ENCODE results near the gene SLC16A7. TPM values are rescaled to one million over a fixed set of nuclear protein-coding genes. Genes with fewer than 3 reads are reported as not detected.

SLC16A7 gene
- total and polyA plus RNA-seq, 9 donors: 2.0 to 21.9 (median 13.7) TPM

DNA sequence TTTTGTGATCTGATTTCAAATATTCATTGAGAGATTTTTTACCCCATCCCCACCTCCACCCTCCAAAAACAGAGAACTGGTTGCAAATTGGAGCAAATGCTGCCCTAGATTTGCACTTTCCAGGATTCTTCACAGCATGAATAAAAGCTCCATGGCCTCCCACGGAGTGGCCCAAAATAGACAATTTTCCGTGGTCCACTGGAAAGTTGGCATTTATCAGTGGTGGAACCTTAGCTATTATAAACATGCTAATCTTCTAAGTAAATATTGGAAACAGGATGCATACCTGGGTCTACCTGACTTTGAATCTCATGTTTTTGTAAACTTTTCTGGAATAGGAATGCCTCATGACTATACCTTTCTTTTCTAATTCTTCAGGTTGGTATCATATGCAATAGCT, 123.9 kb downstream of the SLC16A7 start:
- H3K9me3 ChIP-seq: no peaks in the 10 kb centered on the region
- no peak overlapping the region for H3K27ac ChIP-seq
- WGBS, 3 donors: 64 to 69% (median 67%) methylated on average over 2 of the region's 2 CpGs
- H3K4me1 ChIP-seq (ENCODE audit: insufficient read depth): no peaks in the 10 kb centered on the region
- H3K4me3 ChIP-seq: no peak overlapping the region
- H3K27me3 ChIP-seq: no peaks in the 10 kb centered on the region
- no peak for DNase-seq
- no peak for TF ChIP-seq EP300 (IDR thresholded peaks at IDR 0.05)
- TF ChIP-seq, protein P1, sequence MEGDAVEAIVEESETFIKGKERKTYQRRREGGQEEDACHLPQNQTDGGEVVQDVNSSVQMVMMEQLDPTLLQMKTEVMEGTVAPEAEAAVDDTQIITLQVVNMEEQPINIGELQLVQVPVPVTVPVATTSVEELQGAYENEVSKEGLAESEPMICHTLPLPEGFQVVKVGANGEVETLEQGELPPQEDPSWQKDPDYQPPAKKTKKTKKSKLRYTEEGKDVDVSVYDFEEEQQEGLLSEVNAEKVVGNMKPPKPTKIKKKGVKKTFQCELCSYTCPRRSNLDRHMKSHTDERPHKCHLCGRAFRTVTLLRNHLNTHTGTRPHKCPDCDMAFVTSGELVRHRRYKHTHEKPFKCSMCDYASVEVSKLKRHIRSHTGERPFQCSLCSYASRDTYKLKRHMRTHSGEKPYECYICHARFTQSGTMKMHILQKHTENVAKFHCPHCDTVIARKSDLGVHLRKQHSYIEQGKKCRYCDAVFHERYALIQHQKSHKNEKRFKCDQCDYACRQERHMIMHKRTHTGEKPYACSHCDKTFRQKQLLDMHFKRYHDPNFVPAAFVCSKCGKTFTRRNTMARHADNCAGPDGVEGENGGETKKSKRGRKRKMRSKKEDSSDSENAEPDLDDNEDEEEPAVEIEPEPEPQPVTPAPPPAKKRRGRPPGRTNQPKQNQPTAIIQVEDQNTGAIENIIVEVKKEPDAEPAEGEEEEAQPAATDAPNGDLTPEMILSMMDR (IDR thresholded peaks at IDR 0.05): no peak
- no peak for TF ChIP-seq POLR2A (IDR thresholded peaks at IDR 0.05)
- no peaks in the 10 kb centered on the region for H3K36me3 ChIP-seq
- intact Hi-C loops (cut with DNase I): no loop called here

DNA sequence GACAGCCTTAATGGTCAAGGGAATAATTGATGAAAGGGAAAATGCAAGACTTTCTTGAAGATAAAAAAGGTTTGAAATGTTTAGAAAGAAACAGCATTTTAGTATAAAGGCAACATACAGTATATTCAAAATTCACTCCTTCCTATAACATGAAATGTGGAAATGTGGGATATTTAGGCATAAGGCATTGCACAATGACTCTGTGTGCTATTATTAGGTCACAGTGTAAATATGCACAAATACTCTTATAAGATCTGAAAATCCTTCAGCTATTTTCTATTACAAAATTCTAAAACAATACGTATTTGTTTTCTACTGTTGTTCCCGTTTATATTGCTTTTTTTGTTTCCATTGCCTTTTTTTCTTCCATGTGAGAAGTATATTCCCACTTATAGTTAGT, 127.7 kb downstream of the SLC16A7 start:
- Histone ChIP-seq H3K27ac (no peak overlapping the region), H3K4me1 (ENCODE audit: insufficient read depth) (no peaks in the 10 kb centered on the region), H3K4me3 (no peak overlapping the region), H3K9me3 (no peaks in the 10 kb centered on the region), H3K36me3 (no peaks in the 10 kb centered on the region), H3K27me3 (no peaks in the 10 kb centered on the region)
- DNase-seq: no peak
- intact Hi-C loops (cut with DNase I): no loop called here
- WGBS, 3 donors: 93 to 96% (median 94%) methylated on average over 2 of the region's 2 CpGs
- TF ChIP-seq POLR2A (IDR thresholded peaks at IDR 0.05) (no peak), EP300 (IDR thresholded peaks at IDR 0.05) (no peak)
- TF ChIP-seq, protein P1 (IDR thresholded peaks at IDR 0.05): no peak

DNA sequence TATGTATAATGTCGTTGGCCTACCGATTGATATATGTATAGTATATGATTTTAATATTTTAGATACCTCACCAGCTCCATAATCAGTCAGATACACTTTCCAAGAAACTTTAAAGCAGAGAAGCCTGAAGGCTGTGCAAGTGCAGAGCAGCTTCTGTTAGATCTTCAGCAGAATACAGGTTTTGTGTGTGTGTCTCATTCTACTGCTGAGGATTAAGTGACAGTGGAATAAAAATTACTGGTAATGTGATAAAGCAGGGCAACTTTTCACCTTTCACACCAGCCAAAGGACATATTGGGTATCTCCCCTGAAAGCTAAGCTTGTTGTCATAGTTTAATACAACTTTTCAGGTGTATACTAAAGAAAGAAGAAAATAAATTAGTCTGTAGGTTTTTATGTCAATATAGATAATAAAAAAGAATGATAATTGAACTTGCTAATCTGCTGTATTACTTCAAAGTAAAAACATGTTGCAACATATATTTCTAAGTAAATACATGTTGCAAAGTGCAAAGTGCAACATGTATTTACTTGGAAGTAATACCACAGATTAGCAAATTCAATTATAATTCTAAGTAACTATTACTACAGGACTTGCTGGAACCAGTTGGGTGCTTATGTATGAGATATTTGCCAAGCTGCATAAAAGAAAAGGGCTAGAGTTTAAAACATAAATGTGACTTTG, 128.3 kb downstream of the SLC16A7 start:
- Histone ChIP-seq H3K9me3 (no peaks in the 10 kb centered on the region), H3K4me1 (ENCODE audit: insufficient read depth) (no peaks in the 10 kb centered on the region), H3K36me3 (no peaks in the 10 kb centered on the region), H3K27ac (no peak overlapping the region), H3K27me3 (no peaks in the 10 kb centered on the region), H3K4me3 (no peak overlapping the region)
- 96 to 97% (median 96%) methylated on average over 2 of the region's 2 CpGs for WGBS, 3 donors
- intact Hi-C loops (cut with DNase I): no loop called here
- TF ChIP-seq EP300 (IDR thresholded peaks at IDR 0.05) (no peak), POLR2A (IDR thresholded peaks at IDR 0.05) (no peak)
- TF ChIP-seq, protein P1 (IDR thresholded peaks at IDR 0.05): no peak
- no peak for DNase-seq

DNA sequence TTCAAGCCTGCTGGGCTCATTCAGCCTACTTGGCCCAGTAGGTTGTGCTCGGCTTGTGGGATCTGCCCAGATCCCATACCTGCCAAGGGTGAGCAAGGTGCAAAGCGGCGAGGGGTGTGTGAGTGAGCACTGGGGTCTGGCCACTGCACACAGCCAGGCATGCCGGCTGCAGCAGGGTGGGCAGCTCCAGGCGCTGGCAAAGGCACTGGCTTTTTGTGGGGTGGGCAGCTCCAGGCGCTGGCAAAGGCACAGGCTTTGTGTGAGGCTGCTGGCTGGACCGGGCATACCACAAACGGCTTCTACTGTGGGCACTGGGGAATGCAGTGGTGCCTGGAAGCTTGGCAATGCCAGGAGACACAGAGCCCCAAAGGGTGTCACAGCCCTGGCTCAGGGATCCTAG, 137.4 kb downstream of the SLC16A7 start:
- intact Hi-C loops (cut with DNase I): no loop called here
- H3K9me3 ChIP-seq: no peaks in the 10 kb centered on the region
- no peaks in the 10 kb centered on the region for H3K4me1 ChIP-seq (ENCODE audit: insufficient read depth)
- 84 to 100% (median 98%) methylated on average over 8 of the region's 8 CpGs for WGBS, 3 donors
- no peaks in the 10 kb centered on the region for H3K27me3 ChIP-seq
- no peak for DNase-seq
- H3K4me3 ChIP-seq: no peak overlapping the region
- no peak overlapping the region for H3K27ac ChIP-seq
- TF ChIP-seq EP300 (IDR thresholded peaks at IDR 0.05) (no peak), POLR2A (IDR thresholded peaks at IDR 0.05) (no peak)
- TF ChIP-seq, protein P1 (IDR thresholded peaks at IDR 0.05): no peak
- no peaks in the 10 kb centered on the region for H3K36me3 ChIP-seq

Measured in ovary (tissue), 9 donors.